CD4-positive, alpha-beta T cell (primary cell): Measurements from ENCODE around the gene LDLR. TPM values are rescaled to one million over a fixed set of nuclear protein-coding genes. Genes with fewer than 3 reads are reported as not detected.
"Not testable (repeated sequence)": the region's sequence is repeated elsewhere in the genome, so short reads cannot be mapped to it uniquely, and the experiment has no call there.

Source experiments
- ATAC-seq: fragments of 200-7000 bp; cut with Tn5 transposase; one replicate; pipeline ENCODE4 v1.10.0; 2022; ENCODE audit warnings: mild to moderate bottlenecking; ENCODE audit not compliant: poor library complexity
- CTCF ChIA-PET: fragments of 350-600 bp; sonication (Branson Sonifier 250); formaldehyde crosslinking; loops from one replicate; lab custom pipeline; 2021; ENCODE audit warnings: antibody characterized with exemption, inconsistent platforms; lab: Charles Lee
- POLR2A ChIA-PET: fragments of 350-600 bp; sonication (Branson Sonifier 250); formaldehyde crosslinking; loops from one replicate; lab custom pipeline; 2021; ENCODE audit warnings: antibody characterized with exemption, inconsistent platforms; lab: Charles Lee
- DNase-seq, 14 experiments: peaks; one replicate each; pipeline ENCODE4 v3.0.0-alpha.2; 2013 to 2020; ENCODE audit warnings: mixed read lengths in 2 of 14
- H3K27ac ChIP-seq, 2 donors: one replicate each; pipeline versions ENCODE4 v1.5.1 to v1.7.0; 2013; ENCODE audit warnings: low read length in 2 of 2, low read depth in 1 of 2, mild to moderate bottlenecking in 1 of 2
- H3K27me3 ChIP-seq, 2 experiments: 1 replicate in 1 of 2; 2 replicates in 1 of 2; pipeline versions ENCODE4 v1.6.1 to v1.7.0; 2013; ENCODE audit warnings: low read length in 2 of 2, control low read depth in 1 of 2, mild to moderate bottlenecking in 1 of 2, moderate library complexity in 1 of 2; ENCODE audit not compliant: insufficient read depth in 2 of 2, control insufficient read depth in 1 of 2
- H3K36me3 ChIP-seq: one replicate; pipeline ENCODE4 v1.6.1; 2013; ENCODE audit warnings: low read length, control low read depth; ENCODE audit not compliant: insufficient read depth
- H3K4me1 ChIP-seq: one replicate; pipeline ENCODE4 v1.6.1; 2013; ENCODE audit warnings: low read length, control low read depth; ENCODE audit not compliant: insufficient read depth
- H3K4me3 ChIP-seq: one replicate; pipeline ENCODE4 v1.5.1; 2013; ENCODE audit warnings: mild to moderate bottlenecking, low read length, moderate library complexity
- H3K9me3 ChIP-seq, 2 experiments: 1 replicate in 1 of 2; 2 replicates in 1 of 2; pipeline versions ENCODE4 v1.6.1 to v1.7.0; 2013; ENCODE audit warnings: low read length in 2 of 2, mild to moderate bottlenecking in 2 of 2, control low read depth in 1 of 2, moderate library complexity in 1 of 2; ENCODE audit not compliant: control insufficient read depth in 1 of 2, insufficient read depth in 1 of 2
- H3K27ac Mint-ChIP-seq: one replicate; pipeline ENCODE4 v1.8.0; 2020; ENCODE audit warnings: mixed read lengths
- H3K27me3 Mint-ChIP-seq: one replicate; pipeline ENCODE4 v1.8.0; 2021; ENCODE audit warnings: mixed read lengths
- H3K36me3 Mint-ChIP-seq: one replicate; pipeline ENCODE4 v1.8.0; 2021; ENCODE audit warnings: low read depth, mixed read lengths
- H3K4me1 Mint-ChIP-seq: one replicate; pipeline ENCODE4 v1.8.0; 2021; ENCODE audit warnings: low read depth, mixed read lengths
- H3K4me3 Mint-ChIP-seq: one replicate; pipeline ENCODE4 v1.8.0; 2020; ENCODE audit warnings: mild to moderate bottlenecking, mixed read lengths
- H3K9me3 Mint-ChIP-seq: one replicate; pipeline ENCODE4 v1.8.0; 2020; ENCODE audit warnings: mixed read lengths
- intact Hi-C, 2 experiments: fragments of 100-400 bp; cut with DNase I in 1 of 2; cut with micrococcal nuclease in 1 of 2; formaldehyde crosslinking; loops; one replicate each; pipeline versions ENCODE4 v1.15.1 to v1.9.0; 2023 to 2025; cut with DNase I, micrococcal nuclease
- total RNA-seq, 174 experiments: library from RNA in 2 of 174; stranded (reverse) in 2 of 174; gene quantifications; one replicate each; pipeline ENCODE4 v1.2.3 and lab custom pipeline; 2021 to 2026
- TF ChIP-seq, protein P1 (sequence below): fragments of 200-600 bp; IDR thresholded peaks from one replicate; pipeline ENCODE4 v1.8.0; 2022; ENCODE audit warnings: antibody characterized with exemption, mild to moderate bottlenecking

Gene LDLR
- total RNA-seq, 2 experiments from 2014 or later, result 32.5 to 34.0 TPM

DNA sequence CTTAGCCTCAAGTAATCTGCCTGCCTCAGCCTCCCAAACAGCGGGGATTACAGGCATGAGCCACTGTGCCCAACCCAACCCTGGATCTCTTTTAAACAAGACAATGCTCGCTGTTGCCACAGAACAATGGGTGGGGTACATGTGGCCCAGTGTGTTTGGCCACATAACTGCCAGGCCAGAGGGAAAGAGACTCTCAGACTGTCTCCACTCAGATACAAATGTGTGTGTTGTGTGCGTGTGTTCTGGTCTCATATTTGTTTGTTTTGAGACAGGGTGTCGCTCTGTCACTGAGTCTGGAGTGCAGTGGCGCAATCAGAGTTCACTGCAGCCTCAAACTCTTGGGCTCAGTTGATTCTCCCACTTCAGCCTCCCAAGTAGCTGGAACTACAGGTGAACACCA, 25.8 kb downstream of the LDLR start:
- POLR2A ChIA-PET, result no interaction called here
- no peak overlapping the region for H3K4me3 ChIP-seq
- Mint-ChIP-seq H3K4me1 (no peaks in the 10 kb centered on the region), H3K27me3 (no peaks in the 10 kb centered on the region), H3K4me3 (no peak overlapping the region), H3K27ac (no peak overlapping the region), H3K9me3 (no peaks in the 10 kb centered on the region), H3K36me3 (peaks cover 48% of the 10 kb centered on the region)
- no peaks in the 10 kb centered on the region for H3K4me1 ChIP-seq
- TF ChIP-seq, protein P1, sequence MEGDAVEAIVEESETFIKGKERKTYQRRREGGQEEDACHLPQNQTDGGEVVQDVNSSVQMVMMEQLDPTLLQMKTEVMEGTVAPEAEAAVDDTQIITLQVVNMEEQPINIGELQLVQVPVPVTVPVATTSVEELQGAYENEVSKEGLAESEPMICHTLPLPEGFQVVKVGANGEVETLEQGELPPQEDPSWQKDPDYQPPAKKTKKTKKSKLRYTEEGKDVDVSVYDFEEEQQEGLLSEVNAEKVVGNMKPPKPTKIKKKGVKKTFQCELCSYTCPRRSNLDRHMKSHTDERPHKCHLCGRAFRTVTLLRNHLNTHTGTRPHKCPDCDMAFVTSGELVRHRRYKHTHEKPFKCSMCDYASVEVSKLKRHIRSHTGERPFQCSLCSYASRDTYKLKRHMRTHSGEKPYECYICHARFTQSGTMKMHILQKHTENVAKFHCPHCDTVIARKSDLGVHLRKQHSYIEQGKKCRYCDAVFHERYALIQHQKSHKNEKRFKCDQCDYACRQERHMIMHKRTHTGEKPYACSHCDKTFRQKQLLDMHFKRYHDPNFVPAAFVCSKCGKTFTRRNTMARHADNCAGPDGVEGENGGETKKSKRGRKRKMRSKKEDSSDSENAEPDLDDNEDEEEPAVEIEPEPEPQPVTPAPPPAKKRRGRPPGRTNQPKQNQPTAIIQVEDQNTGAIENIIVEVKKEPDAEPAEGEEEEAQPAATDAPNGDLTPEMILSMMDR, result no peak
- CTCF ChIA-PET, result no interaction called here
- no peaks in the 10 kb centered on the region for H3K9me3 ChIP-seq
- ATAC-seq (no peak), DNase-seq (no peak)
- no peaks in the 10 kb centered on the region for H3K27me3 ChIP-seq
- H3K36me3 ChIP-seq, result peaks cover 69% of the 10 kb centered on the region
- no peak overlapping the region for H3K27ac ChIP-seq
- intact Hi-C loops, result no loop called here

DNA sequence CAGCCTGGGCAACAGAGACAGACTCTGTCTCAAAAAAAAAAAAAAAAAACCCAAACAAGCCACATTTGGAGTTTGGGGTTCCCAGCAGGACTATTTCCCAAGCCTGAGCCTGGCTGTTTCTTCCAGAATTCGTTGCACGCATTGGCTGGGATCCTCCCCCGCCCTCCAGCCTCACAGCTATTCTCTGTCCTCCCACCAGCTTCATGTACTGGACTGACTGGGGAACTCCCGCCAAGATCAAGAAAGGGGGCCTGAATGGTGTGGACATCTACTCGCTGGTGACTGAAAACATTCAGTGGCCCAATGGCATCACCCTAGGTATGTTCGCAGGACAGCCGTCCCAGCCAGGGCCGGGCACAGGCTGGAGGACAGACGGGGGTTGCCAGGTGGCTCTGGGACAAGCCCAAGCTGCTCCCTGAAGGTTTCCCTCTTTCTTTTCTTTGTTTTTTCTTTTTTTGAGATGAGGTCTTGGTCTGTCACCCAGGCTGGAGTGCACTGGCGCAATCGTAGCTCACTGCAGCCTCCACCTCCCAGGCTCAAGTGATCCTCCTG, 26.7 kb downstream of the LDLR start:
- peaks cover 71% of the 10 kb centered on the region for H3K36me3 ChIP-seq
- DNase-seq, result no peak

DNA sequence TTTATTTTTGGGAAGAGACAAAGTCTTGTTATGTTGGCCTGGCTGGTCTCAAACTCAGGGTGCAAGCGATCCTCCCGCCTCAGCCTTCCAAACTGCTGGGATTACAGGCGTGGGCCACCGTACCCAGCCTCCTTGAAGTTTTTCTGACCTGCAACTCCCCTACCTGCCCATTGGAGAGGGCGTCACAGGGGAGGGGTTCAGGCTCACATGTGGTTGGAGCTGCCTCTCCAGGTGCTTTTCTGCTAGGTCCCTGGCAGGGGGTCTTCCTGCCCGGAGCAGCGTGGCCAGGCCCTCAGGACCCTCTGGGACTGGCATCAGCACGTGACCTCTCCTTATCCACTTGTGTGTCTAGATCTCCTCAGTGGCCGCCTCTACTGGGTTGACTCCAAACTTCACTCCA, 27.2 kb downstream of the LDLR start:
- Mint-ChIP-seq H3K9me3 (no peaks in the 10 kb centered on the region), H3K4me1 (no peaks in the 10 kb centered on the region), H3K27ac (no peak overlapping the region), H3K27me3 (no peaks in the 10 kb centered on the region), H3K4me3 (no peak overlapping the region), H3K36me3 (peaks cover 59% of the 10 kb centered on the region)
- ATAC-seq (no peak), DNase-seq (no peak)
- Histone ChIP-seq H3K4me1 (no peaks in the 10 kb centered on the region), H3K4me3 (no peak overlapping the region), H3K9me3 (no peaks in the 10 kb centered on the region), H3K27ac (no peak overlapping the region), H3K36me3 (peaks cover 67% of the 10 kb centered on the region), H3K27me3 (no peaks in the 10 kb centered on the region)
- intact Hi-C loops, result no loop called here
- ChIA-PET CTCF (no interaction called here), POLR2A (interaction anchor here (0.6 kb wide), 1 partner anchor 71 kb away, joined by 3 read pairs; no protein-coding TSS in a partner anchor)
- TF ChIP-seq, protein P1, result no peak

More for the DNA sequence above, 26.7 kb downstream of the LDLR start:
- POLR2A ChIA-PET, result interaction anchor here (0.6 kb wide), 1 partner anchor 71 kb away, joined by 3 read pairs; no protein-coding TSS in a partner anchor
- no peak for ATAC-seq
- Mint-ChIP-seq H3K4me3 (no peak overlapping the region), H3K27me3 (no peaks in the 10 kb centered on the region), H3K27ac (no peak overlapping the region), H3K4me1 (no peaks in the 10 kb centered on the region), H3K36me3 (peaks cover 56% of the 10 kb centered on the region), H3K9me3 (no peaks in the 10 kb centered on the region)
- TF ChIP-seq, protein P1, result no peak
- no peak overlapping the region for H3K4me3 ChIP-seq
- no peaks in the 10 kb centered on the region for H3K4me1 ChIP-seq
- no peak overlapping the region for H3K27ac ChIP-seq
- no peaks in the 10 kb centered on the region for H3K27me3 ChIP-seq
- intact Hi-C loops, result no loop called here
- no peaks in the 10 kb centered on the region for H3K9me3 ChIP-seq
- CTCF ChIA-PET, result no interaction called here

DNA sequence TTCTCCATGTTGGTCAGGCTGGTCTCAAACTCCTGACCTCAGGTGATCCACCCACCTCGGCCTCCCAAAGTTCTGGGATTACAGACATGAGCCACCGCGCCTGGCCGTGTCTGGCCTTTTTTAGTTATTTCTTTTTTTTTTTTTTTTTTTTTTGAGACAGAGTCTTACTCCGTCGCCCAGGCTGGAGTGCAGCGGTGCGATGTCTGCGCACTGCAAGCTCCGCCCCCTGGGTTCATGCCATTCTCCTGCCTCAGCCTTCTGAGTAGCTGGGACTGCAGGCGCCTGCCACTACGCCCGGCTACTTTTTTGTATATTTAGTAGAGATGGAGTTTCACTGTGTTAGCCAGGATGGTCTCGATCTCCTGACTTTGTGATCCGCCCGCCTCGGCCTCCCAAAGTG, 32.7 kb downstream of the LDLR start:
- H3K9me3 Mint-ChIP-seq, H3K4me1 Mint-ChIP-seq, H3K27me3 Mint-ChIP-seq, H3K4me3 ChIP-seq, ATAC-seq, H3K4me3 Mint-ChIP-seq, H3K27ac Mint-ChIP-seq, H3K9me3 ChIP-seq, DNase-seq, H3K4me1 ChIP-seq, CTCF ChIA-PET, intact Hi-C loops, H3K27me3 ChIP-seq, H3K27ac ChIP-seq, POLR2A ChIA-PET: not testable (repeated sequence)
- peaks cover 54% of the 10 kb centered on the region for H3K36me3 ChIP-seq
- H3K36me3 Mint-ChIP-seq, result peaks cover 45% of the 10 kb centered on the region
